SH-SY5Y (cell line): ENCODE data around the gene KIF9.

ENCODE experiments used
- GATA2 ChIP-seq: IDR thresholded peaks from 2 replicates; pipeline ENCODE4 v1.6.1; 2011; ENCODE audit warnings: mild to moderate bottlenecking, low read depth, low read length
- GATA3 ChIP-seq: IDR thresholded peaks from 2 replicates; pipeline ENCODE4 v1.6.1; 2011; ENCODE audit warnings: low read depth, mild to moderate bottlenecking, low read length, moderate library complexity

- no peak for TF ChIP-seq GATA2
- no peak for TF ChIP-seq GATA3
Observed at GRCh38 chr3:47295322-47295721, 12.7 kb upstream of the KIF9 start.
